Astrocyte (in vitro differentiated cells and primary cell): ENCODE data around the gene SLC6A1. TPM values are rescaled to one million over a fixed set of nuclear protein-coding genes. Genes with fewer than 3 reads are reported as not detected.

Source experiments
- DNase-seq: peaks from one replicate; pipeline ENCODE4 v3.0.0-alpha.2; 2010; ENCODE audit warnings: low read depth
- FAIRE-seq: peaks from 2 replicates; lab custom pipeline; 2011; peaks lifted over from hg19 to GRCh38; lab: Jason Lieb, UNC
- H2AFZ ChIP-seq: 2 replicates; pipeline ENCODE4 v1.6.0; 2012; ENCODE audit warnings: low read depth, low read length, inconsistent platforms
- H3K27ac ChIP-seq: 2 replicates; pipeline ENCODE4 v1.5.1; 2011; ENCODE audit warnings: low read depth, low read length, inconsistent platforms
- H3K27me3 ChIP-seq: 2 replicates; pipeline ENCODE4 v1.6.0; 2011; ENCODE audit warnings: low read length, inconsistent platforms; ENCODE audit not compliant: insufficient read depth
- H3K36me3 ChIP-seq: 2 replicates; pipeline ENCODE4 v1.5.1; 2011; ENCODE audit warnings: low read length, inconsistent platforms; ENCODE audit not compliant: insufficient read depth
- H3K4me1 ChIP-seq: 2 replicates; pipeline ENCODE4 v1.5.1; 2011; ENCODE audit warnings: low read length, inconsistent platforms; ENCODE audit not compliant: insufficient read depth
- H3K4me2 ChIP-seq: 2 replicates; pipeline ENCODE4 v1.6.0; 2012; ENCODE audit warnings: low read length, inconsistent platforms
- H3K4me3 ChIP-seq: 2 replicates; pipeline ENCODE4 v1.5.1; 2011; ENCODE audit warnings: low read depth, mild to moderate bottlenecking, low read length, inconsistent platforms; ENCODE audit not compliant: insufficient read depth
- H3K79me2 ChIP-seq: 2 replicates; pipeline ENCODE4 v1.6.0; 2012; ENCODE audit warnings: mild to moderate bottlenecking, low read length, inconsistent platforms; ENCODE audit not compliant: insufficient read depth
- H3K9ac ChIP-seq: 2 replicates; pipeline ENCODE4 v1.6.0; 2012; ENCODE audit warnings: mild to moderate bottlenecking, low read length, inconsistent platforms
- H3K9me3 ChIP-seq: 2 replicates; pipeline ENCODE4 v1.5.1; 2012; ENCODE audit warnings: low read depth, mild to moderate bottlenecking, low read length, inconsistent platforms; ENCODE audit not compliant: insufficient read depth
- H4K20me1 ChIP-seq: 2 replicates; pipeline ENCODE4 v1.6.0; 2012; ENCODE audit warnings: low read length, inconsistent platforms; ENCODE audit not compliant: insufficient read depth
- H3K27ac Mint-ChIP-seq: one replicate; pipeline ENCODE4 v1.8.0; 2021; ENCODE audit warnings: mild to moderate bottlenecking, mixed read lengths; ENCODE audit not compliant: unreplicated experiment
- H3K27me3 Mint-ChIP-seq: one replicate; pipeline ENCODE4 v1.8.0; 2021; ENCODE audit warnings: low read depth, mixed read lengths; ENCODE audit not compliant: unreplicated experiment
- H3K36me3 Mint-ChIP-seq: one replicate; pipeline ENCODE4 v1.8.0; 2021; ENCODE audit warnings: low read depth, mixed read lengths; ENCODE audit not compliant: unreplicated experiment
- H3K4me1 Mint-ChIP-seq: one replicate; pipeline ENCODE4 v1.8.0; 2021; ENCODE audit warnings: low read depth, mixed read lengths; ENCODE audit not compliant: unreplicated experiment
- H3K4me3 Mint-ChIP-seq: one replicate; pipeline ENCODE4 v1.8.0; 2021; ENCODE audit warnings: mild to moderate bottlenecking, moderate library complexity, mixed read lengths; ENCODE audit not compliant: unreplicated experiment
- H3K9me3 Mint-ChIP-seq: one replicate; pipeline ENCODE4 v1.8.0; 2021; ENCODE audit warnings: mild to moderate bottlenecking, mixed read lengths; ENCODE audit not compliant: unreplicated experiment
- EZH2 ChIP-seq: IDR thresholded peaks from 2 replicates; pipeline ENCODE4 v1.6.1; 2012; ENCODE audit warnings: mild to moderate bottlenecking, low read length, inconsistent platforms; ENCODE audit not compliant: insufficient read depth
- total RNA-seq: library from RNA; stranded (reverse); gene quantifications from 2 replicates; pipeline ENCODE4 v1.2.1, GENCODE V29; 2021
- TF ChIP-seq, protein P1 (sequence below): IDR thresholded peaks from 2 replicates; pipeline ENCODE4 v1.5.1; 2011; ENCODE audit warnings: low read depth, mild to moderate bottlenecking, inconsistent platforms, low read length, moderate library complexity; ENCODE audit not compliant: insufficient read depth

SLC6A1 gene
- total RNA-seq, 1 donor from 2014 or later = 0.30 TPM

DNA sequence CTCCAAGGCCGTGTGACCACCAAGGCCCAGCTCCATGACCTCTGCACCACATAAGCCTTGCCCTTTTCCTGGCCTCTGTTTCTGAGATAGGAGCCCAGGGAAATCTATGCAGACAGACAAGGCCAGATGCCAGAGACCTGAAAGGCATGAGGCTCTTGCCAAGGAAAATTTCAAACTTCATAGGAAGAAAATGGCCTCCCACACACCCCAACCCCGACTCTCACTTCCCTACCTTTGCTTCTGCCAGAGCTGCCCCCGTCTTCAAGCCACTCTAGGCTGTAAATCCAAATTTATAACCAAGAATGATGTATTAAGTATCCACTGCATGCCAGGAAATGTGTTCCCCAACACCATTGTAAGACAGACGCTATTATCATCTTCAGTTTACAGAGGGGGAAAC, 96.3 kb downstream of the SLC6A1 start:
- no peak overlapping the region for H3K4me2 ChIP-seq
- H4K20me1 ChIP-seq = no peaks in the 10 kb centered on the region
- H3K27ac ChIP-seq = no peak overlapping the region
- peaks cover 2% of the 10 kb centered on the region for H3K9me3 Mint-ChIP-seq
- no peaks in the 10 kb centered on the region for H3K9me3 ChIP-seq
- H3K36me3 ChIP-seq = no peaks in the 10 kb centered on the region
- no peaks in the 10 kb centered on the region for H3K27me3 ChIP-seq
- no peaks in the 10 kb centered on the region for H3K79me2 ChIP-seq
- TF ChIP-seq EZH2 = no peak
- TF ChIP-seq, protein P1, sequence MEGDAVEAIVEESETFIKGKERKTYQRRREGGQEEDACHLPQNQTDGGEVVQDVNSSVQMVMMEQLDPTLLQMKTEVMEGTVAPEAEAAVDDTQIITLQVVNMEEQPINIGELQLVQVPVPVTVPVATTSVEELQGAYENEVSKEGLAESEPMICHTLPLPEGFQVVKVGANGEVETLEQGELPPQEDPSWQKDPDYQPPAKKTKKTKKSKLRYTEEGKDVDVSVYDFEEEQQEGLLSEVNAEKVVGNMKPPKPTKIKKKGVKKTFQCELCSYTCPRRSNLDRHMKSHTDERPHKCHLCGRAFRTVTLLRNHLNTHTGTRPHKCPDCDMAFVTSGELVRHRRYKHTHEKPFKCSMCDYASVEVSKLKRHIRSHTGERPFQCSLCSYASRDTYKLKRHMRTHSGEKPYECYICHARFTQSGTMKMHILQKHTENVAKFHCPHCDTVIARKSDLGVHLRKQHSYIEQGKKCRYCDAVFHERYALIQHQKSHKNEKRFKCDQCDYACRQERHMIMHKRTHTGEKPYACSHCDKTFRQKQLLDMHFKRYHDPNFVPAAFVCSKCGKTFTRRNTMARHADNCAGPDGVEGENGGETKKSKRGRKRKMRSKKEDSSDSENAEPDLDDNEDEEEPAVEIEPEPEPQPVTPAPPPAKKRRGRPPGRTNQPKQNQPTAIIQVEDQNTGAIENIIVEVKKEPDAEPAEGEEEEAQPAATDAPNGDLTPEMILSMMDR = no peak
- no peak for DNase-seq
- H3K4me1 ChIP-seq = peaks cover 6% of the 10 kb centered on the region
- no peak overlapping the region for H2AFZ ChIP-seq
- H3K4me3 Mint-ChIP-seq = no peak overlapping the region
- FAIRE-seq = no peak
- H3K4me3 ChIP-seq = no peak overlapping the region
- H3K9ac ChIP-seq = no peak overlapping the region
- H3K36me3 Mint-ChIP-seq = peaks cover 4% of the 10 kb centered on the region
- H3K27me3 Mint-ChIP-seq = peaks cover 10% of the 10 kb centered on the region
- peaks cover 3% of the 10 kb centered on the region for H3K4me1 Mint-ChIP-seq
- H3K27ac Mint-ChIP-seq = peak overlapping the region; percentile 30

Other genes with a start within 250 kb of the SLC6A1 start
- 0.34 and 0.36 TPM in 2 replicates for gene SLC6A11, start 176.5 kb upstream of the SLC6A1 start, total RNA-seq
- 2.1 and 2.4 TPM in 2 replicates for gene HRH1, start 161.7 kb downstream of the SLC6A1 start, total RNA-seq